Suppressor macrophage treated with lipopolysaccharide for 1 hour (primary cell): ENCODE data around the gene DNAJC7.
"Not testable (repeated sequence)": the region's sequence is repeated elsewhere in the genome, so short reads cannot be mapped to it uniquely, and the experiment has no call there.

Experiments
- DNase-seq, 3 donors: peaks; one replicate each; pipeline ENCODE4 v3.0.0-alpha.2; 2020 to 2022

DNAJC7 gene

GRCh38 chr17:41948762-41949460 lies 68.3 kb downstream of the DNAJC7 start:
- DNase-seq = no peak

GRCh38 chr17:41944943-41945342 lies 72.3 kb downstream of the DNAJC7 start:
- peak in 2 of 3 donors; percentile 16 to 36 for DNase-seq

GRCh38 chr17:41943492-41943891 lies 73.7 kb downstream of the DNAJC7 start:
- no peak for DNase-seq

- DNase-seq = no peak
Measured at GRCh38 chr17:41942626-41943373, 74.4 kb downstream of the DNAJC7 start.

GRCh38 chr17:41941168-41941567 lies 76.1 kb downstream of the DNAJC7 start:
- DNase-seq = no peak

GRCh38 chr17:41939693-41940090 lies 77.5 kb downstream of the DNAJC7 start:
- no peak for DNase-seq

GRCh38 chr17:41939044-41939692 lies 78.1 kb downstream of the DNAJC7 start:
- DNase-seq = no peak

- no peak for DNase-seq
Measured at GRCh38 chr17:41937970-41938954, 79.0 kb downstream of the DNAJC7 start.

GRCh38 chr17:41935641-41936040 lies 81.6 kb downstream of the DNAJC7 start:
- DNase-seq = no peak

GRCh38 chr17:41932816-41933389 lies 84.3 kb downstream of the DNAJC7 start:
- DNase-seq = peak; percentile 62 to 68 (median 63)

- not testable (repeated sequence) for DNase-seq
Measured at GRCh38 chr17:41931715-41932114, 85.5 kb downstream of the DNAJC7 start.

- not testable (repeated sequence) for DNase-seq
Measured at GRCh38 chr17:41930833-41931156, 86.4 kb downstream of the DNAJC7 start.

- DNase-seq = peak; percentile 98 to 99 (median 99)
Measured at GRCh38 chr17:41930009-41930832, 87.0 kb downstream of the DNAJC7 start, which contains the start of gene ODAD4. ODAD4 (plus strand) TSS chr17:41930617; CDS start chr17:41930724, 107 bp downstream.

- DNase-seq = no peak
Measured at GRCh38 chr17:41928693-41929251, 88.5 kb downstream of the DNAJC7 start.
